ENCODE data around the gene NUP88.
"Not testable (repeated sequence)": the region's sequence is repeated elsewhere in the genome, so short reads cannot be mapped to it uniquely, and the experiment has no call there.

NUP88 gene

GRCh38 chr17:5419356-5419958 is at the start of gene NUP88:
TSS of gene NUP88 (minus strand) at chr17:5419662. CDS start at chr17:5419650, 12 bp downstream.
- DNase-seq (ENCODE audit: low spot score), result peak; percentile 95

GRCh38 chr17:5468075-5468473 is 48.6 kb upstream of the NUP88 start:
- DNase-seq (ENCODE audit: low spot score), result no peak

GRCh38 chr17:5467416-5467815 is 48.0 kb upstream of the NUP88 start:
- no peak for DNase-seq (ENCODE audit: low spot score)

- no peak for DNase-seq (ENCODE audit: low spot score)
Measured at GRCh38 chr17:5466295-5466694, 46.8 kb upstream of the NUP88 start.

GRCh38 chr17:5464717-5465507 is 45.5 kb upstream of the NUP88 start:
- DNase-seq (ENCODE audit: low spot score), result no peak

GRCh38 chr17:5446786-5447185 is 27.3 kb upstream of the NUP88 start:
- DNase-seq (ENCODE audit: low spot score), result no peak

- no peak for DNase-seq (ENCODE audit: low spot score)
Measured at GRCh38 chr17:5444209-5444608, 24.7 kb upstream of the NUP88 start.

- DNase-seq (ENCODE audit: low spot score), result no peak
Measured at GRCh38 chr17:5443728-5444127, 24.3 kb upstream of the NUP88 start.

GRCh38 chr17:5439446-5439764 is 19.9 kb upstream of the NUP88 start:
- no peak for DNase-seq (ENCODE audit: low spot score)

- DNase-seq (ENCODE audit: low spot score), result peak; percentile 93
Measured at GRCh38 chr17:5438716-5439445, 19.4 kb upstream of the NUP88 start, which contains the start of gene C1QBP. TSS of gene C1QBP (minus strand) at chr17:5439155. CDS start at chr17:5439073, 82 bp downstream.

- no peak for DNase-seq (ENCODE audit: low spot score)
Measured at GRCh38 chr17:5437721-5438317, 18.4 kb upstream of the NUP88 start.

- not testable (repeated sequence) for DNase-seq (ENCODE audit: low spot score)
Measured at GRCh38 chr17:5435781-5436315, 16.4 kb upstream of the NUP88 start.

- no peak for DNase-seq (ENCODE audit: low spot score)
Measured at GRCh38 chr17:5434984-5435383, 15.5 kb upstream of the NUP88 start.

GRCh38 chr17:5431949-5432556 is 12.6 kb upstream of the NUP88 start:
- DNase-seq (ENCODE audit: low spot score), result no peak

GRCh38 chr17:5431234-5431633 is 11.8 kb upstream of the NUP88 start:
- DNase-seq (ENCODE audit: low spot score), result not testable (repeated sequence)

- DNase-seq (ENCODE audit: low spot score), result no peak
Measured at GRCh38 chr17:5430413-5430999, 11.0 kb upstream of the NUP88 start.

- DNase-seq (ENCODE audit: low spot score), result no peak
Measured at GRCh38 chr17:5429191-5429887, 9.9 kb upstream of the NUP88 start.

- DNase-seq (ENCODE audit: low spot score), result no peak
Measured at GRCh38 chr17:5425826-5426225, 6.4 kb upstream of the NUP88 start.

- no peak for DNase-seq (ENCODE audit: low spot score)
Measured at GRCh38 chr17:5424909-5425308, 5.4 kb upstream of the NUP88 start.

GRCh38 chr17:5422505-5422904 is 3.0 kb upstream of the NUP88 start:
- no peak for DNase-seq (ENCODE audit: low spot score)
